ENCODE data around the gene GNAQ. TPM values are rescaled to one million over a fixed set of nuclear protein-coding genes. Genes with fewer than 3 reads are reported as not detected.

Gene GNAQ
- polyA plus RNA-seq, 1 donor (not counting 4 experiments of a cell fraction or from before 2014, with no cell fraction given) = 64.3 TPM

DNA sequence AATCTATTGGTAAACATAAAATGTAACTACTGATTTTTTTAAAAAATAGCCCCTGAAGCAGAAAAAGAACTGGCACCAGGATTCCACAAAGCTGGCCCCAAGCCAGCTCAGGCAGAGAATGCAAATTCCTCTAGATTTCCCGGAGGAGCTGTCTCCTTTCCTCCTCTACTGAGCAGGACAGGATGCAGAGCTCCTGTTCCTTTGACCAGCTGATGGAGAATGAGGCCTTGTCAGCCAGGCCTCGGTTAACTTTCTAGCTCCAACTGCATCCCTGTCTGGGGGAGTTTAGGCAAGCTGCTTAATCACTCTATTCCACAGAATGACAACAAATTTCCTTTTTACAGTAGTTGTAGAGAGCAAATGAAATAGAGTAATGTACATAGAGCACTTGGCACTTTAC, 155.5 kb downstream of the GNAQ start:
- peaks cover 21% of the 10 kb centered on the region for H3K79me2 ChIP-seq (ENCODE audit: control insufficient read depth, insufficient read depth, low read length)
- no peak overlapping the region for H2AFZ ChIP-seq (ENCODE audit: control insufficient read depth, low read length)
- no peaks in the 10 kb centered on the region for H3K9me3 ChIP-seq (ENCODE audit: control insufficient read depth, low read depth, low read length)
- no peak overlapping the region for H3K4me2 ChIP-seq (ENCODE audit: control insufficient read depth, extremely low read depth, insufficient read depth, low read depth, low read length)
- H3K9me1 ChIP-seq (ENCODE audit: control insufficient read depth, extremely low read depth, insufficient read depth, low read length) = no peaks in the 10 kb centered on the region
- dilution Hi-C loops (cut with MboI; ENCODE audit: extremely low pct_ligation_motif_present, low sequenced_read_pairs) = no loop called here
- DNase-seq (ENCODE audit: low read depth, low spot score) (no peak), FAIRE-seq (no peak)
- H3K9ac ChIP-seq (ENCODE audit: control insufficient read depth, extremely low read depth, insufficient read depth, low read length) = no peak overlapping the region
- no peaks in the 10 kb centered on the region for H3K27me3 ChIP-seq (ENCODE audit: control insufficient read depth, extremely low read depth, insufficient read depth, low read length)
- no peaks in the 10 kb centered on the region for H4K20me1 ChIP-seq (ENCODE audit: control insufficient read depth, extremely low read depth, insufficient read depth, low read length)
- H3K27ac ChIP-seq (ENCODE audit: control insufficient read depth, insufficient read depth, low read length) = no peak overlapping the region
- H3K36me3 ChIP-seq (ENCODE audit: control insufficient read depth in 2 of 2, extremely low read depth in 1 of 2, insufficient read depth in 2 of 2, low read length in 2 of 2) = no peaks in the 10 kb centered on the region
- TF ChIP-seq EZH2 (IDR thresholded peaks at IDR 0.05; ENCODE audit: low read length) = no peak
- TF ChIP-seq, protein P1, sequence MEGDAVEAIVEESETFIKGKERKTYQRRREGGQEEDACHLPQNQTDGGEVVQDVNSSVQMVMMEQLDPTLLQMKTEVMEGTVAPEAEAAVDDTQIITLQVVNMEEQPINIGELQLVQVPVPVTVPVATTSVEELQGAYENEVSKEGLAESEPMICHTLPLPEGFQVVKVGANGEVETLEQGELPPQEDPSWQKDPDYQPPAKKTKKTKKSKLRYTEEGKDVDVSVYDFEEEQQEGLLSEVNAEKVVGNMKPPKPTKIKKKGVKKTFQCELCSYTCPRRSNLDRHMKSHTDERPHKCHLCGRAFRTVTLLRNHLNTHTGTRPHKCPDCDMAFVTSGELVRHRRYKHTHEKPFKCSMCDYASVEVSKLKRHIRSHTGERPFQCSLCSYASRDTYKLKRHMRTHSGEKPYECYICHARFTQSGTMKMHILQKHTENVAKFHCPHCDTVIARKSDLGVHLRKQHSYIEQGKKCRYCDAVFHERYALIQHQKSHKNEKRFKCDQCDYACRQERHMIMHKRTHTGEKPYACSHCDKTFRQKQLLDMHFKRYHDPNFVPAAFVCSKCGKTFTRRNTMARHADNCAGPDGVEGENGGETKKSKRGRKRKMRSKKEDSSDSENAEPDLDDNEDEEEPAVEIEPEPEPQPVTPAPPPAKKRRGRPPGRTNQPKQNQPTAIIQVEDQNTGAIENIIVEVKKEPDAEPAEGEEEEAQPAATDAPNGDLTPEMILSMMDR (optimal IDR thresholded peaks at IDR 0.05 in 1 of 3, IDR thresholded peaks at IDR 0.05 in 1 of 3, conservative IDR thresholded peaks at IDR 0.05 in 1 of 3; ENCODE audit: extremely low read depth in 1 of 3, insufficient read depth in 2 of 3, low read length in 3 of 3) = no peak
- H3K4me3 ChIP-seq (ENCODE audit: control insufficient read depth in 2 of 3, extremely low read depth in 1 of 3, insufficient read depth in 2 of 3, low read depth in 1 of 3, low read length in 3 of 3) = no peak overlapping the region
- peaks cover 21% of the 10 kb centered on the region for H3K4me1 ChIP-seq (ENCODE audit: control insufficient read depth, extremely low read depth, insufficient read depth, low read length)

DNA sequence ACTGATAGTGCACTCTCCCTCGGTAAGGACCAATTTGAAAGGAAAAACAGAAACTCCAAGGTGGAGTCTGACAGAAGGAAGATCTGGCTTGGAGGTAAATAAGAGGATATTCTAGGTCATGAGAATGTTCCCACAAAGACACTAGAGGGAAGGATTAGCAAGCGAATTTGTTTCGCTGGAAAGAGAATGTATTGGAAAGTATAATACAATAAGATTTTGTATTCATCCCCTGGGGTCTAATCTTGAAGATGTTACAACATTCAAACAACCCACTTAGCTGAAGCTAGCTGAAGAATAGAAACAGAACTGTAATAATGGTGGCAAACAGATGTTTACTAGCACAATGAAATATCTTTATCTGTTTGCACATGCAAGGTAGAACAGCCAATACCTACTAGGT, 158.7 kb downstream of the GNAQ start:
- no peak for FAIRE-seq
- peaks cover 10% of the 10 kb centered on the region for H3K79me2 ChIP-seq (ENCODE audit: control insufficient read depth, insufficient read depth, low read length)

DNA sequence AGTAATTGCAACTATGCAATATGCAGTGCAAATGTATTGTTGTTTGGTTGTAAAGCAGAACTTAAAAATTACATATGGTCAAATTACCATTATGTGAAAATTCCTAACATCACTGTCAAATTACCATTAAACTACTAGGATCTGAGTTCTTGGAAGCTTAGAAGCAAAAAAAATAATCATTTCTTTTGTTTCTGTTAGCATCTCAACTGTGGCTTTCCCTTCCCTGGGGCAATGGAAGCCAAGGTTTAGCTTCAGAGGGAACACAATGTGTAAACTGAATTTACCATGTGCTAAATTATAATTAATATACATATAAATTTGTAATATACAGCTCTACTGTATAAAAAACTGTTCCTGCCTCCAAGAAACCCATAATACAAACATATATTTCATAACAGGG, 159.4 kb downstream of the GNAQ start:
- FAIRE-seq = no peak
- Histone ChIP-seq H2AFZ (ENCODE audit: control insufficient read depth, low read length) (no peak overlapping the region), H3K9me1 (ENCODE audit: control insufficient read depth, extremely low read depth, insufficient read depth, low read length) (no peaks in the 10 kb centered on the region), H4K20me1 (ENCODE audit: control insufficient read depth, extremely low read depth, insufficient read depth, low read length) (no peaks in the 10 kb centered on the region), H3K9ac (ENCODE audit: control insufficient read depth, extremely low read depth, insufficient read depth, low read length) (no peak overlapping the region), H3K4me3 (ENCODE audit: control insufficient read depth in 2 of 3, extremely low read depth in 1 of 3, insufficient read depth in 2 of 3, low read depth in 1 of 3, low read length in 3 of 3) (no peak overlapping the region), H3K27me3 (ENCODE audit: control insufficient read depth, extremely low read depth, insufficient read depth, low read length) (no peaks in the 10 kb centered on the region), H3K4me1 (ENCODE audit: control insufficient read depth, extremely low read depth, insufficient read depth, low read length) (peaks cover 7% of the 10 kb centered on the region), H3K27ac (ENCODE audit: control insufficient read depth, insufficient read depth, low read length) (no peak overlapping the region), H3K9me3 (ENCODE audit: control insufficient read depth, low read depth, low read length) (no peaks in the 10 kb centered on the region), H3K79me2 (ENCODE audit: control insufficient read depth, insufficient read depth, low read length) (peaks cover 7% of the 10 kb centered on the region), H3K4me2 (ENCODE audit: control insufficient read depth, extremely low read depth, insufficient read depth, low read depth, low read length) (no peak overlapping the region), H3K36me3 (ENCODE audit: control insufficient read depth in 2 of 2, extremely low read depth in 1 of 2, insufficient read depth in 2 of 2, low read length in 2 of 2) (no peaks in the 10 kb centered on the region)
- dilution Hi-C loops (cut with MboI; ENCODE audit: extremely low pct_ligation_motif_present, low sequenced_read_pairs) = no loop called here
- DNase-seq (ENCODE audit: low read depth, low spot score) = no peak
- no peak for TF ChIP-seq EZH2 (IDR thresholded peaks at IDR 0.05; ENCODE audit: low read length)
- TF ChIP-seq, protein P1 (optimal IDR thresholded peaks at IDR 0.05 in 1 of 3, IDR thresholded peaks at IDR 0.05 in 1 of 3, conservative IDR thresholded peaks at IDR 0.05 in 1 of 3; ENCODE audit: extremely low read depth in 1 of 3, insufficient read depth in 2 of 3, low read length in 3 of 3) = no peak

More for the DNA sequence above, 158.7 kb downstream of the GNAQ start:
- no peak overlapping the region for H2AFZ ChIP-seq (ENCODE audit: control insufficient read depth, low read length)
- H3K27me3 ChIP-seq (ENCODE audit: control insufficient read depth, extremely low read depth, insufficient read depth, low read length) = no peaks in the 10 kb centered on the region
- H3K4me2 ChIP-seq (ENCODE audit: control insufficient read depth, extremely low read depth, insufficient read depth, low read depth, low read length) = no peak overlapping the region
- H3K9me3 ChIP-seq (ENCODE audit: control insufficient read depth, low read depth, low read length) = no peaks in the 10 kb centered on the region
- TF ChIP-seq EZH2 (IDR thresholded peaks at IDR 0.05; ENCODE audit: low read length) = no peak
- no peak overlapping the region for H3K27ac ChIP-seq (ENCODE audit: control insufficient read depth, insufficient read depth, low read length)
- H3K9me1 ChIP-seq (ENCODE audit: control insufficient read depth, extremely low read depth, insufficient read depth, low read length) = no peaks in the 10 kb centered on the region
- H3K9ac ChIP-seq (ENCODE audit: control insufficient read depth, extremely low read depth, insufficient read depth, low read length) = no peak overlapping the region
- no peak overlapping the region for H3K4me3 ChIP-seq (ENCODE audit: control insufficient read depth in 2 of 3, extremely low read depth in 1 of 3, insufficient read depth in 2 of 3, low read depth in 1 of 3, low read length in 3 of 3)
- no peaks in the 10 kb centered on the region for H3K36me3 ChIP-seq (ENCODE audit: control insufficient read depth in 2 of 2, extremely low read depth in 1 of 2, insufficient read depth in 2 of 2, low read length in 2 of 2)
- H4K20me1 ChIP-seq (ENCODE audit: control insufficient read depth, extremely low read depth, insufficient read depth, low read length) = no peaks in the 10 kb centered on the region
- no peak for DNase-seq (ENCODE audit: low read depth, low spot score)
- dilution Hi-C loops (cut with MboI; ENCODE audit: extremely low pct_ligation_motif_present, low sequenced_read_pairs) = no loop called here
- peaks cover 7% of the 10 kb centered on the region for H3K4me1 ChIP-seq (ENCODE audit: control insufficient read depth, extremely low read depth, insufficient read depth, low read length)

Data from keratinocyte (primary cell).